CD14-positive monocyte (primary cell): Measurements from ENCODE around the gene BRPF1. TPM values are rescaled to one million over a fixed set of nuclear protein-coding genes. Genes with fewer than 3 reads are reported as not detected.

Source experiments
- DNase-seq, 3 donors: peaks; one replicate each; pipeline ENCODE4 v3.0.0-alpha.2; 2011 to 2022
- H2AFZ ChIP-seq: 2 replicates; pipeline ENCODE4 v1.6.0; 2012; ENCODE audit warnings: mild to moderate bottlenecking, low read depth, low read length, inconsistent platforms; ENCODE audit not compliant: insufficient read depth, poor library complexity, severe bottlenecking
- H3K27ac ChIP-seq, 2 donors: 1 replicate in 1 of 2; 2 replicates in 1 of 2; pipeline ENCODE4 v1.5.1; 2012 to 2013; ENCODE audit warnings: low read length in 2 of 2, control low read depth in 1 of 2, inconsistent platforms in 1 of 2, low read depth in 1 of 2, mild to moderate bottlenecking in 1 of 2
- H3K27me3 ChIP-seq, 2 donors: one replicate each; pipeline versions ENCODE4 v1.6.0 to v1.6.1; 2011 to 2013; ENCODE audit warnings: low read length in 2 of 2; ENCODE audit not compliant: control insufficient read depth in 2 of 2, insufficient read depth in 2 of 2
- H3K36me3 ChIP-seq, 2 donors: replicated peaks in 1 of 2; 1 replicate in 1 of 2; 2 replicates in 1 of 2; pipeline versions ENCODE4 v1.5.1 to v1.6.1; 2012 to 2013; ENCODE audit warnings: low read length in 2 of 2, control low read depth in 1 of 2, inconsistent platforms in 1 of 2, mild to moderate bottlenecking in 1 of 2; ENCODE audit not compliant: insufficient read depth in 2 of 2, control insufficient read depth in 1 of 2
- H3K4me1 ChIP-seq, 2 donors: 1 replicate in 1 of 2; 2 replicates in 1 of 2; pipeline versions ENCODE4 v1.5.1 to v1.6.1; 2012 to 2013; ENCODE audit warnings: low read length in 2 of 2, control low read depth in 1 of 2, inconsistent platforms in 1 of 2, mild to moderate bottlenecking in 1 of 2, moderate library complexity in 1 of 2; ENCODE audit not compliant: insufficient read depth in 2 of 2, control insufficient read depth in 1 of 2
- H3K4me2 ChIP-seq: replicated peaks from 2 replicates; pipeline ENCODE3; 2012; ENCODE audit warnings: low read length, moderate library complexity, mild to moderate bottlenecking; ENCODE audit not compliant: poor library complexity, severe bottlenecking; ENCODE audit errors: extremely low read depth
- H3K4me3 ChIP-seq, 3 experiments: fragments of 200-600 bp in 1 of 3; sonication (generic) in 1 of 3; replicated peaks in 1 of 3; 1 replicate in 2 of 3; 2 replicates in 1 of 3; pipeline ENCODE4 v1.5.1; 2011 to 2013; ENCODE audit warnings: low read length in 3 of 3, mild to moderate bottlenecking in 3 of 3, control low read depth in 2 of 3, low read depth in 2 of 3, inconsistent platforms in 1 of 3, moderate library complexity in 1 of 3
- H3K79me2 ChIP-seq: 2 replicates; pipeline ENCODE4 v1.6.0; 2012; ENCODE audit warnings: mild to moderate bottlenecking, control low read depth, inconsistent platforms, low read length, moderate library complexity; ENCODE audit not compliant: insufficient read depth
- H3K9ac ChIP-seq: 2 replicates; pipeline ENCODE4 v1.6.0; 2017; ENCODE audit warnings: low read length, mild to moderate bottlenecking; ENCODE audit not compliant: insufficient read depth, poor library complexity, severe bottlenecking
- H3K9me3 ChIP-seq, 2 donors: replicated peaks in 1 of 2; 1 replicate in 1 of 2; 2 replicates in 1 of 2; pipeline versions ENCODE4 v1.5.1 to v1.6.1; 2012 to 2013; ENCODE audit warnings: low read length in 2 of 2, control low read depth in 1 of 2; ENCODE audit not compliant: control insufficient read depth in 1 of 2, insufficient read depth in 1 of 2
- H4K20me1 ChIP-seq: 2 replicates; pipeline ENCODE4 v1.6.0; 2012; ENCODE audit warnings: mild to moderate bottlenecking, low read length, control low read depth, moderate library complexity; ENCODE audit not compliant: insufficient read depth
- H3K27ac Mint-ChIP-seq, 7 donors: one replicate each; pipeline ENCODE4 v1.8.0; 2020; ENCODE audit warnings: mild to moderate bottlenecking in 7 of 7, mixed read lengths in 7 of 7, moderate library complexity in 6 of 7, inconsistent platforms in 2 of 7
- H3K27me3 Mint-ChIP-seq, 3 donors: one replicate each; pipeline ENCODE4 v1.8.0; 2021 to 2022; ENCODE audit warnings: low read depth in 3 of 3, mild to moderate bottlenecking in 3 of 3, mixed read lengths in 3 of 3, moderate library complexity in 3 of 3, inconsistent platforms in 1 of 3
- H3K36me3 Mint-ChIP-seq, 2 donors: one replicate each; pipeline ENCODE4 v1.8.0; 2020; ENCODE audit warnings: mixed read lengths in 2 of 2, inconsistent platforms in 1 of 2, mild to moderate bottlenecking in 1 of 2
- H3K4me1 Mint-ChIP-seq: one replicate; pipeline ENCODE4 v1.8.0; 2020; ENCODE audit warnings: mild to moderate bottlenecking, mixed read lengths
- H3K4me3 Mint-ChIP-seq, 2 donors: one replicate each; pipeline ENCODE4 v1.8.0; 2020; ENCODE audit warnings: mild to moderate bottlenecking in 2 of 2, mixed read lengths in 2 of 2, moderate library complexity in 1 of 2
- H3K9me3 Mint-ChIP-seq, 7 donors: one replicate each; pipeline ENCODE4 v1.8.0; 2020 to 2022; ENCODE audit warnings: mixed read lengths in 7 of 7, mild to moderate bottlenecking in 6 of 7, moderate library complexity in 6 of 7, inconsistent platforms in 2 of 7
- WGBS: methylation state at CpG from one replicate; pipeline ENCODE4 v1.1.5; 2013; ENCODE audit warnings: missing lambda C conversion rate; ENCODE audit not compliant: insufficient coverage; 5-methylcytosine and 5-hydroxymethylcytosine counted together
- intact Hi-C, 2 donors: fragments of 100-400 bp; cut with micrococcal nuclease; formaldehyde crosslinking; loops; one replicate each; pipeline versions ENCODE4 v1.15.0 to v1.15.1; 2023
- polyA plus RNA-seq, 3 donors: library from polyadenylated mRNA; depleted of rRNA in 1 of 3; unstranded in 2 of 3; stranded (reverse) in 1 of 3; fragments of 300-500 nt in 2 of 3; fragments of >200 nt in 1 of 3; fragmentation: Illumina TruSeq in 2 of 3; gene quantifications; 1 replicate in 2 of 3; 2 replicates in 1 of 3; pipeline ENCODE4 v1.2.3, GENCODE V29; 2012 to 2021
- TF ChIP-seq, protein P1 (sequence below): fragments of 200-600 bp; IDR thresholded peaks from one replicate; pipeline ENCODE4 v1.8.0; 2022; ENCODE audit warnings: antibody characterized with exemption, mild to moderate bottlenecking

BRPF1 gene
- polyA plus RNA-seq, 3 donors, result 5.1 to 22.5 (median 10.4) TPM

DNA sequence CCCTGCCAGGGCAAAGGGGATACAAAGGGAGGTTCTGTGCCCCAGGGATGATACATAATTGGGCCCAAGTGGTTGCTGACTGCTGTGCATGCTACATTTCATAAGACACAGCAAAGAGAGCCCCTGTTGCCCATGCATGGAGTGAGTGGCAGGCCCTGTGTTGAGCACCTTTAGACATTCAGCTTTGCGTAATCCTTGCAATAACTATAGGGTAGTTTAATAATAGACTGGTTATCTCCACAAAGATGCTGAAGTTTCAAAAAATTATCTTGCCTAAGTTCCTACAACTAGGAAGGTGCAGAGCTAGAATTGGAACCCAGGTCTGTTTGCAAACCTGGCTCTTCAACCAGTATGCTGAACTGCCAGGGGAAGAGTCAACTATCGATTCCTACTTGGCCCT, 16.5 kb downstream of the BRPF1 start:
- H3K36me3 Mint-ChIP-seq, result peaks cover 69 to 77% of the 10 kb centered on the region in 2 donors
- 100% methylated on average over 2 of the region's 2 CpGs for WGBS
- peaks cover 28% of the 10 kb centered on the region for H3K4me1 Mint-ChIP-seq
- no peaks in the 10 kb centered on the region for H3K9me3 Mint-ChIP-seq
- Histone ChIP-seq H3K9ac (no peak overlapping the region), H3K27ac (no peak overlapping the region), H3K4me3 (no peak overlapping the region), H3K9me3 (no peaks in the 10 kb centered on the region), H3K4me2 (no peak overlapping the region), H3K36me3 (peaks cover 64 to 79% of the 10 kb centered on the region in 2 donors), H2AFZ (no peak overlapping the region), H3K4me1 (peaks cover 23 to 28% of the 10 kb centered on the region in 2 donors), H3K27me3 (no peaks in the 10 kb centered on the region), H3K79me2 (peaks cover 23% of the 10 kb centered on the region), H4K20me1 (peaks cover 18% of the 10 kb centered on the region)
- no peak for DNase-seq
- intact Hi-C loops, result loop anchor here in 1 of 2 donors (2.0 kb wide), 1 partner anchor 45 kb away; the partner anchor contains the start of genes ARPC4 and TADA3
- H3K27me3 Mint-ChIP-seq, result peaks cover 0 to 2% (median 0%) of the 10 kb centered on the region in 3 donors
- H3K27ac Mint-ChIP-seq, result peak overlapping the region in 1 of 7 donors; percentile 28
- TF ChIP-seq, protein P1, sequence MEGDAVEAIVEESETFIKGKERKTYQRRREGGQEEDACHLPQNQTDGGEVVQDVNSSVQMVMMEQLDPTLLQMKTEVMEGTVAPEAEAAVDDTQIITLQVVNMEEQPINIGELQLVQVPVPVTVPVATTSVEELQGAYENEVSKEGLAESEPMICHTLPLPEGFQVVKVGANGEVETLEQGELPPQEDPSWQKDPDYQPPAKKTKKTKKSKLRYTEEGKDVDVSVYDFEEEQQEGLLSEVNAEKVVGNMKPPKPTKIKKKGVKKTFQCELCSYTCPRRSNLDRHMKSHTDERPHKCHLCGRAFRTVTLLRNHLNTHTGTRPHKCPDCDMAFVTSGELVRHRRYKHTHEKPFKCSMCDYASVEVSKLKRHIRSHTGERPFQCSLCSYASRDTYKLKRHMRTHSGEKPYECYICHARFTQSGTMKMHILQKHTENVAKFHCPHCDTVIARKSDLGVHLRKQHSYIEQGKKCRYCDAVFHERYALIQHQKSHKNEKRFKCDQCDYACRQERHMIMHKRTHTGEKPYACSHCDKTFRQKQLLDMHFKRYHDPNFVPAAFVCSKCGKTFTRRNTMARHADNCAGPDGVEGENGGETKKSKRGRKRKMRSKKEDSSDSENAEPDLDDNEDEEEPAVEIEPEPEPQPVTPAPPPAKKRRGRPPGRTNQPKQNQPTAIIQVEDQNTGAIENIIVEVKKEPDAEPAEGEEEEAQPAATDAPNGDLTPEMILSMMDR, result no peak
- H3K4me3 Mint-ChIP-seq, result no peak overlapping the region

DNA sequence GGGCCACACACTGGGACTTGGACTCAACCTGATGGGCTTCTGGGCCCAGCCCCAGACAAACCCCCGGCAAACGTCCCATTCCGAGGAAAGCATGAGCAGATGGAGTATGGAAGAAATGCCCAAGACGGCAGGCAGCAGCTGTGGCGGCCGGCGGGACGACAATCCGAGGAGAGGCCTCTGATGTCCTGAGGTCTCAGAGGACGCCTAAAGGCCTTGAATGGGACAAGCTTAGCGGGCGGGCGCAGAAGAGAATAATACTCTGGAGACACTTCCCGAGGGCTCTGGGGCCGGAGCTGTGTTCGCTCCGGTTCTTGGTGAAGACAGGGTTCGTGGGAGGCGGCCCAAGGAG, 17.7 kb downstream of the BRPF1 start:
- no peaks in the 10 kb centered on the region for H3K9me3 ChIP-seq
- H3K36me3 ChIP-seq, result peaks cover 55 to 70% of the 10 kb centered on the region in 2 donors
- H2AFZ ChIP-seq, result peak overlapping the region; percentile 85
- H3K4me1 ChIP-seq, result peaks cover 23 to 29% of the 10 kb centered on the region in 2 donors
- intact Hi-C loops, result loop anchor here in 1 of 2 donors (2.0 kb wide), 1 partner anchor 44 kb away; the partner anchor contains the start of genes ARPC4 and TADA3
- TF ChIP-seq, protein P1, result no peak
- H3K27me3 ChIP-seq, result no peaks in the 10 kb centered on the region
- H3K9ac ChIP-seq, result peak overlapping the region; percentile 58
- WGBS, result 16% methylated on average over 19 of the region's 19 CpGs
- H3K9me3 Mint-ChIP-seq, result no peaks in the 10 kb centered on the region
- peak overlapping the region; percentile 84 to 89 for H3K27ac ChIP-seq
- H3K27me3 Mint-ChIP-seq, result peaks cover 0 to 2% (median 0%) of the 10 kb centered on the region in 3 donors
- H4K20me1 ChIP-seq, result peaks cover 18% of the 10 kb centered on the region
- H3K36me3 Mint-ChIP-seq, result peaks cover 60 to 77% of the 10 kb centered on the region in 2 donors
- H3K79me2 ChIP-seq, result peaks cover 23% of the 10 kb centered on the region
- H3K4me3 ChIP-seq, result peak overlapping the region; percentile 57 to 92 (median 80)
- H3K27ac Mint-ChIP-seq, result peak overlapping the region; percentile 95 to 99 (median 96)
- H3K4me2 ChIP-seq, result peak overlapping the region; percentile 93
- H3K4me3 Mint-ChIP-seq, result peak overlapping the region; percentile 90 to 98
- DNase-seq, result no peak
- H3K4me1 Mint-ChIP-seq, result peaks cover 30% of the 10 kb centered on the region
